ENCODE measurements around the gene PHLDA1. TPM values are rescaled to one million over a fixed set of nuclear protein-coding genes. Genes with fewer than 3 reads are reported as not detected.

PHLDA1 gene
- total and polyA plus RNA-seq, 2 of the 13 experiments (the other 11 are each of a cell fraction or from before 2014, with no cell fraction given) = 33.8 to 41.0 TPM

DNA sequence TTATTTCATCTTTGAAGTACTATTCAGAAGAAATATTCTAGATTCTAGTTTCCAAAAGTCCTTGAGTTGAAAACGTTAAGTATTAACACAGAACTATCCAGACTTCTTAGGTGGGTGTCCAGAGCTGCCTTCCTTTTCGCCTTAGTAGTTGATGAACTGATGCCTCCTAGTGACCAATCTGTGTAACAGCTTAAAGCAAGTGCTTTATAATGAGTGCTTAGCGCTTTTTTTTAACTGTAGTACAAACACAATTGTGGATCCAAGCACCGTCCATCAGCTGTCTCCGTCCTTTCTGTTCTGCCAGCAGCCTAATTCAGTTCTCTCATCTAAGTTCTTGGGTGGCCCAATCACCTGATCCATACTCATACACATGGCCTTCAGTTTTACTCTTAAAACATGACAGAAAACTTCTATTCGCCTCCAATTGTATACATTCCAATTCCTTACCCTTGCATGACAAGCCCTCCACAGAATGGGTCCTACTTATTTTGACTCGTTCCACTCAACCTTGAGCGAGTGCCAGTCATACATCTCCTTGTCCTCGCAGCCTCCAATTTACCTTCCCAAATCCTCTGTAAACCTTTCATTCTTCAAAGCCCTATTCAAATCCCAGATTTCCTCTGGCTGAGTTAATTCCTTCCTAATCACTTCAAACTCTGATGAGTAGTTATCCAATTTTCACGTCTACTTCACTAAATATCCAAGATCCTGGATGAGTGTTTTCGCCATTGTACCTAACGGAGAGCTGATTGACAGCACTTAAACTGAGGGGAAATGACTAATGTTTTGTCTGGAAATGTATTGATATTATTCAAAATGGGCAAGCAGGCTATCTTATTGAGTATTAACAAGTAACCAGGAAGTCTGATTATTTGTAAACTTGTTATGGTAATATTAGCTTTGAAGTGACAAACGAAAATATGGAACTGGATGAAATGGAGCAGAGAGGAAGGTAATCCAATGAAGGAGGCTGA lies 5.8 kb upstream of the PHLDA1 start (continued):
- TF ChIP-seq GATAD2A (CRISPR knock-in tag; IDR thresholded peaks at IDR 0.05) (peak; percentile 48; the same call in 1 of the 2 replicates), POLR2AphosphoS2 (IDR thresholded peaks at IDR 0.05; ENCODE audit: low read depth, low read length) (0 out of 2 replicates have a peak, but pooled peaks have one; percentile 38), RAD21 (CRISPR knock-in tag; IDR thresholded peaks at IDR 0.05) (peak; percentile 87), ELF3 (CRISPR knock-in tag; IDR thresholded peaks at IDR 0.05) (no peak), RXRB (CRISPR knock-in tag; IDR thresholded peaks at IDR 0.05; ENCODE audit: borderline replicate concordance) (0 out of 2 replicates have a peak, but pooled peaks have one; percentile 10)
- TF ChIP-seq, protein P1, sequence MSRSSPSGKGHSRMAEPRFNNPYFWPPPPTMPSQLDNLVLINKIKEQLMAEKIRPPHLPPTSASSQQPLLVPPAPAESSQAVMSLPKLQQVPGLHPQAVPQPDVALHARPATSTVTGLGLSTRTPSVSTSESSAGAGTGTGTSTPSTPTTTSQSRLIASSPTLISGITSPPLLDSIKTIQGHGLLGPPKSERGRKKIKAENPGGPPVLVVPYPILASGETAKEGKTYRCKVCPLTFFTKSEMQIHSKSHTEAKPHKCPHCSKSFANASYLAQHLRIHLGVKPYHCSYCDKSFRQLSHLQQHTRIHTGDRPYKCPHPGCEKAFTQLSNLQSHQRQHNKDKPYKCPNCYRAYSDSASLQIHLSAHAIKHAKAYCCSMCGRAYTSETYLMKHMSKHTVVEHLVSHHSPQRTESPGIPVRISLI (CRISPR knock-in tag; IDR thresholded peaks at IDR 0.05; ENCODE audit: borderline replicate concordance) = peak; percentile 44; the same call in 1 of the 2 replicates
- TF ChIP-seq, protein P2, sequence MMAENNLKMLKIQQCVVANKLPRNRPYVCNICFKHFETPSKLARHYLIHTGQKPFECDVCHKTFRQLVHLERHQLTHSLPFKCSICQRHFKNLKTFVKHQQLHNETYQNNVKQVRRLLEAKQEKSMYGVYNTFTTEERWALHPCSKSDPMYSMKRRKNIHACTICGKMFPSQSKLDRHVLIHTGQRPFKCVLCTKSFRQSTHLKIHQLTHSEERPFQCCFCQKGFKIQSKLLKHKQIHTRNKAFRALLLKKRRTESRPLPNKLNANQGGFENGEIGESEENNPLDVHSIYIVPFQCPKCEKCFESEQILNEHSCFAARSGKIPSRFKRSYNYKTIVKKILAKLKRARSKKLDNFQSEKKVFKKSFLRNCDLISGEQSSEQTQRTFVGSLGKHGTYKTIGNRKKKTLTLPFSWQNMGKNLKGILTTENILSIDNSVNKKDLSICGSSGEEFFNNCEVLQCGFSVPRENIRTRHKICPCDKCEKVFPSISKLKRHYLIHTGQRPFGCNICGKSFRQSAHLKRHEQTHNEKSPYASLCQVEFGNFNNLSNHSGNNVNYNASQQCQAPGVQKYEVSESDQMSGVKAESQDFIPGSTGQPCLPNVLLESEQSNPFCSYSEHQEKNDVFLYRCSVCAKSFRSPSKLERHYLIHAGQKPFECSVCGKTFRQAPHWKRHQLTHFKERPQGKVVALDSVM (CRISPR knock-in tag; IDR thresholded peaks at IDR 0.05) = 0 out of 2 replicates have a peak, but pooled peaks have one; percentile 16

DNA sequence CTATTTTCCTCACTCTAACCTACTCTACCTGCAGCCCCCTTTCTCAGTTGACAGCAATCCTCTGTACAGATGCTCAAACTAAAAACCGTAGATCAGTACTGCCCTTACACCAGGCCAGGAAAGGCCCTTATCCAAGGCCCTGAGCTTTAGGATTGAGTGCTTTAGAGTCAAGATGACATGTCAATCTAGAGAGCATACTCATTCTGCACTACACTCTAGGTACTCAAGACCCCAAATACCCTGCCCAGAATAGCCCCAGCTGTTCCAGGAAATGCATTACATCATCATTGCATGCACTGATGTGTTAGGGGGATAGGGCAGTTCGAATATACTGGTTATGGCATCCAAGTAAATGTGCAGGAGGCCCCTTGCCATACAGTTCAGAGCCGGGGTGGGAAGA lies 3.5 kb upstream of the PHLDA1 start:
- Histone ChIP-seq H3K27me3 (ENCODE audit: control insufficient read depth in 1 of 2, insufficient read depth in 2 of 2, low read length in 2 of 2) (no peaks in the 10 kb centered on the region; a peak in 1 of 5 replicates), H3K36me3 (replicated peaks in 1 of 2; ENCODE audit: control insufficient read depth in 1 of 2, insufficient read depth in 2 of 2, low read length in 2 of 2) (no peaks in the 10 kb centered on the region), H2AFZ (ENCODE audit: low read length) (no peak overlapping the region), H3K9ac (ENCODE audit: insufficient read depth, low read depth, low read length) (no peak overlapping the region), H3K9me3 (ENCODE audit: low read length) (no peaks in the 10 kb centered on the region), H4K20me1 (ENCODE audit: insufficient read depth, low read length) (no peaks in the 10 kb centered on the region; the same call in 1 of the 2 replicates), H3K4me2 (ENCODE audit: low read depth, low read length) (no peak overlapping the region), H3K4me3 (replicated peaks in 1 of 3; ENCODE audit: insufficient read depth in 1 of 3, low read depth in 2 of 3, low read length in 3 of 3) (no peak overlapping the region), H3K27ac (ENCODE audit: extremely low read length, insufficient read depth, low read length) (no peak overlapping the region), H3K79me2 (ENCODE audit: insufficient read depth, low read length) (peaks cover 33% of the 10 kb centered on the region), H3K4me1 (ENCODE audit: insufficient read depth, low read length) (peaks cover 59% of the 10 kb centered on the region)
- DNase-seq (ENCODE audit: low spot score) (no peak), ATAC-seq (no peak), FAIRE-seq (no peak)
- in situ Hi-C loops (cut with HindIII; ENCODE audit: extremely low pct_ligation_motif_present, low pct_unique_long_range_greater_than_20kb) (no loop called here), intact Hi-C loops (cut with micrococcal nuclease; ENCODE audit: unreplicated experiment) (no loop called here)
- POLR2A ChIA-PET = interaction anchor here (4.7 to 5.8 kb wide), 2 partner anchors 57 to 410 kb away, joined by 45 to 51 read pairs; no protein-coding TSS in a partner anchor
- no TSS peak for BruUV-seq (replicated peaks)
- CTCF ChIA-PET (ENCODE audit: low intra/inter-chr PET ratio, low total read pairs) = no interaction called here
- 95% methylated on average over 3 of the region's 3 CpGs for WGBS (ENCODE audit: low lambda C conversion rate)
- TF ChIP-seq, protein P3, sequence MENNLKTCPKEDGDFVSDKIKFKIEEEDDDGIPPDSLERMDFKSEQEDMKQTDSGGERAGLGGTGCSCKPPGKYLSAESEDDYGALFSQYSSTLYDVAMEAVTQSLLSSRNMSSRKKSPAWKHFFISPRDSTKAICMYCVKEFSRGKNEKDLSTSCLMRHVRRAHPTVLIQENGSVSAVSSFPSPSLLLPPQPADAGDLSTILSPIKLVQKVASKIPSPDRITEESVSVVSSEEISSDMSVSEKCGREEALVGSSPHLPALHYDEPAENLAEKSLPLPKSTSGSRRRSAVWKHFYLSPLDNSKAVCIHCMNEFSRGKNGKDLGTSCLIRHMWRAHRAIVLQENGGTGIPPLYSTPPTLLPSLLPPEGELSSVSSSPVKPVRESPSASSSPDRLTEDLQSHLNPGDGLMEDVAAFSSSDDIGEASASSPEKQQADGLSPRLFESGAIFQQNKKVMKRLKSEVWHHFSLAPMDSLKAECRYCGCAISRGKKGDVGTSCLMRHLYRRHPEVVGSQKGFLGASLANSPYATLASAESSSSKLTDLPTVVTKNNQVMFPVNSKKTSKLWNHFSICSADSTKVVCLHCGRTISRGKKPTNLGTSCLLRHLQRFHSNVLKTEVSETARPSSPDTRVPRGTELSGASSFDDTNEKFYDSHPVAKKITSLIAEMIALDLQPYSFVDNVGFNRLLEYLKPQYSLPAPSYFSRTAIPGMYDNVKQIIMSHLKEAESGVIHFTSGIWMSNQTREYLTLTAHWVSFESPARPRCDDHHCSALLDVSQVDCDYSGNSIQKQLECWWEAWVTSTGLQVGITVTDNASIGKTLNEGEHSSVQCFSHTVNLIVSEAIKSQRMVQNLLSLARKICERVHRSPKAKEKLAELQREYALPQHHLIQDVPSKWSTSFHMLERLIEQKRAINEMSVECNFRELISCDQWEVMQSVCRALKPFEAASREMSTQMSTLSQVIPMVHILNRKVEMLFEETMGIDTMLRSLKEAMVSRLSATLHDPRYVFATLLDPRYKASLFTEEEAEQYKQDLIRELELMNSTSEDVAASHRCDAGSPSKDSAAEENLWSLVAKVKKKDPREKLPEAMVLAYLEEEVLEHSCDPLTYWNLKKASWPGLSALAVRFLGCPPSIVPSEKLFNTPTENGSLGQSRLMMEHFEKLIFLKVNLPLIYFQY (CRISPR knock-in tag; IDR thresholded peaks at IDR 0.05; ENCODE audit: borderline replicate concordance) = no peak
- TF ChIP-seq ZNF431 (CRISPR knock-in tag; IDR thresholded peaks at IDR 0.05; ENCODE audit: borderline replicate concordance, low read depth) (no peak), ADNP (CRISPR knock-in tag; IDR thresholded peaks at IDR 0.05) (no peak), RBM22 (optimal IDR thresholded peaks at IDR 0.05; ENCODE audit: low read length) (peak; percentile 69), CBX2 (IDR thresholded peaks at IDR 0.05; ENCODE audit: low read depth, low read length) (no peak), CBX2 (CRISPR knock-in tag; IDR thresholded peaks at IDR 0.05; ENCODE audit: low read depth) (no peak), NFIC (IDR thresholded peaks at IDR 0.05; ENCODE audit: low read length) (0 out of 2 replicates have a peak, but pooled peaks have one; percentile 22), BRD4 (CRISPR knock-in tag; IDR thresholded peaks at IDR 0.05) (no peak)
